Skeletal muscle satellite cell (primary cell): ENCODE results near the gene PRSS2.
"Not testable (repeated sequence)": the region's sequence is repeated elsewhere in the genome, so short reads cannot be mapped to it uniquely, and the experiment has no call there.

ENCODE experiments used
- H3K27me3 ChIP-seq: 2 replicates; pipeline ENCODE4 v1.7.0; 2013; ENCODE audit warnings: low read length; ENCODE audit not compliant: control insufficient read depth, insufficient read depth
- H3K36me3 ChIP-seq: 2 replicates; pipeline ENCODE4 v1.7.0; 2013; ENCODE audit warnings: mild to moderate bottlenecking, control low read depth, low read length; ENCODE audit not compliant: insufficient read depth
- H3K4me1 ChIP-seq: 2 replicates; pipeline ENCODE4 v1.7.0; 2013; ENCODE audit warnings: low read length; ENCODE audit not compliant: control insufficient read depth, insufficient read depth
- H3K4me2 ChIP-seq: 2 replicates; pipeline ENCODE4 v1.7.0; 2013; ENCODE audit warnings: mild to moderate bottlenecking, low read length
- H3K4me3 ChIP-seq: 2 replicates; pipeline ENCODE4 v1.7.0; 2013; ENCODE audit warnings: low read length
- H3K9ac ChIP-seq: 2 replicates; pipeline ENCODE4 v1.7.0; 2013; ENCODE audit warnings: mild to moderate bottlenecking, low read depth, low read length, moderate library complexity
- H3K9me3 ChIP-seq: replicated peaks from 2 replicates; pipeline ENCODE4 v1.7.0; 2013; ENCODE audit warnings: mild to moderate bottlenecking, control low read depth, low read length

PRSS2 gene

GRCh38 chr7:142761606-142762005 is 9.2 kb upstream of the PRSS2 start:
- H3K27me3 ChIP-seq = peaks cover 70% of the 10 kb centered on the region
- H3K4me2 ChIP-seq = not testable (repeated sequence)

GRCh38 chr7:142762104-142762503 is 8.7 kb upstream of the PRSS2 start:
- Histone ChIP-seq H3K4me1 (no peaks in the 10 kb centered on the region), H3K9me3 (no peaks in the 10 kb centered on the region), H3K27me3 (peaks cover 70% of the 10 kb centered on the region), H3K9ac (no peak overlapping the region), H3K36me3 (no peaks in the 10 kb centered on the region), H3K4me3 (no peak overlapping the region), H3K4me2 (no peak overlapping the region)

More at GRCh38 chr7:142761606-142762005, 9.2 kb upstream of the PRSS2 start:
- H3K4me1 ChIP-seq, H3K4me3 ChIP-seq, H3K9ac ChIP-seq, H3K36me3 ChIP-seq, H3K9me3 ChIP-seq: not testable (repeated sequence)

GRCh38 chr7:142767451-142767850 is 3.3 kb upstream of the PRSS2 start:
- Histone ChIP-seq H3K27me3 (peaks cover 67% of the 10 kb centered on the region), H3K4me2 (no peak overlapping the region), H3K9me3 (no peaks in the 10 kb centered on the region), H3K9ac (no peak overlapping the region), H3K4me3 (no peak overlapping the region), H3K36me3 (no peaks in the 10 kb centered on the region), H3K4me1 (no peaks in the 10 kb centered on the region)

- Histone ChIP-seq H3K9ac (no peak overlapping the region), H3K36me3 (no peaks in the 10 kb centered on the region), H3K4me1 (no peaks in the 10 kb centered on the region), H3K9me3 (no peaks in the 10 kb centered on the region), H3K4me3 (no peak overlapping the region), H3K27me3 (peaks cover 63% of the 10 kb centered on the region), H3K4me2 (no peak overlapping the region)
Measured at GRCh38 chr7:142767861-142768260, 2.9 kb upstream of the PRSS2 start.

GRCh38 chr7:142768885-142769284 is 1.9 kb upstream of the PRSS2 start:
- not testable (repeated sequence) for H3K4me1 ChIP-seq, H3K9ac ChIP-seq, H3K4me3 ChIP-seq, H3K36me3 ChIP-seq, H3K9me3 ChIP-seq, H3K4me2 ChIP-seq
- H3K27me3 ChIP-seq = peaks cover 64% of the 10 kb centered on the region

GRCh38 chr7:142771353-142771723 is 568 bp downstream of the PRSS2 start:
- H3K9me3 ChIP-seq = no peaks in the 10 kb centered on the region
- H3K9ac ChIP-seq = no peak overlapping the region
- peaks cover 61% of the 10 kb centered on the region for H3K27me3 ChIP-seq
- H3K4me3 ChIP-seq = no peak overlapping the region
- H3K36me3 ChIP-seq = no peaks in the 10 kb centered on the region
- H3K4me1 ChIP-seq = peaks cover 7% of the 10 kb centered on the region
- H3K4me2 ChIP-seq = no peak overlapping the region

- H3K4me1 ChIP-seq = peaks cover 11% of the 10 kb centered on the region
- no peak overlapping the region for H3K4me3 ChIP-seq
- no peaks in the 10 kb centered on the region for H3K9me3 ChIP-seq
- H3K9ac ChIP-seq = no peak overlapping the region
- H3K4me2 ChIP-seq = no peak overlapping the region
- H3K36me3 ChIP-seq = no peaks in the 10 kb centered on the region
- H3K27me3 ChIP-seq = peaks cover 57% of the 10 kb centered on the region
Measured at GRCh38 chr7:142772051-142772450, 1.3 kb downstream of the PRSS2 start.

- no peak overlapping the region for H3K9ac ChIP-seq
- H3K27me3 ChIP-seq = peaks cover 52% of the 10 kb centered on the region
- no peaks in the 10 kb centered on the region for H3K36me3 ChIP-seq
- no peak overlapping the region for H3K4me2 ChIP-seq
- peaks cover 11% of the 10 kb centered on the region for H3K4me1 ChIP-seq
- no peaks in the 10 kb centered on the region for H3K9me3 ChIP-seq
- no peak overlapping the region for H3K4me3 ChIP-seq
Measured at GRCh38 chr7:142772673-142773072, 1.9 kb downstream of the PRSS2 start.

GRCh38 chr7:142773230-142773629 is 2.5 kb downstream of the PRSS2 start:
- H3K9me3 ChIP-seq = no peaks in the 10 kb centered on the region
- H3K27me3 ChIP-seq = peaks cover 46% of the 10 kb centered on the region
- no peak overlapping the region for H3K4me3 ChIP-seq
- H3K36me3 ChIP-seq = no peaks in the 10 kb centered on the region
- H3K4me1 ChIP-seq = peaks cover 11% of the 10 kb centered on the region
- no peak overlapping the region for H3K4me2 ChIP-seq
- no peak overlapping the region for H3K9ac ChIP-seq

GRCh38 chr7:142773937-142774744 is 3.4 kb downstream of the PRSS2 start:
- no peak overlapping the region for H3K9ac ChIP-seq
- H3K9me3 ChIP-seq = no peaks in the 10 kb centered on the region
- H3K4me2 ChIP-seq = no peak overlapping the region
- H3K4me3 ChIP-seq = no peak overlapping the region
- H3K4me1 ChIP-seq = peaks cover 11% of the 10 kb centered on the region
- H3K36me3 ChIP-seq = no peaks in the 10 kb centered on the region
- H3K27me3 ChIP-seq = peaks cover 42% of the 10 kb centered on the region

GRCh38 chr7:142774826-142775225 is 4.1 kb downstream of the PRSS2 start:
- H3K4me1 ChIP-seq = peaks cover 11% of the 10 kb centered on the region
- H3K36me3 ChIP-seq = no peaks in the 10 kb centered on the region
- H3K9me3 ChIP-seq = no peaks in the 10 kb centered on the region
- H3K27me3 ChIP-seq = peaks cover 37% of the 10 kb centered on the region
- H3K4me3 ChIP-seq = no peak overlapping the region
- no peak overlapping the region for H3K9ac ChIP-seq
- H3K4me2 ChIP-seq = peak overlapping the region; percentile 38
